AG10803 (cell line): ENCODE data around the gene KPNA1.

Experiments used
- DNase-seq: peaks from one replicate; pipeline ENCODE4 v3.0.0; 2010; ENCODE audit warnings: low read depth
- H3K4me3 ChIP-seq: 2 replicates; pipeline ENCODE4 v1.5.1; 2011; ENCODE audit warnings: mild to moderate bottlenecking, low read length, control low read depth
- TF ChIP-seq, protein P1 (sequence below): conservative IDR thresholded peaks from 2 replicates; pipeline ENCODE4 v1.5.1; 2011; ENCODE audit warnings: mild to moderate bottlenecking, low read length, control low read depth, inconsistent platforms

Gene KPNA1

DNA sequence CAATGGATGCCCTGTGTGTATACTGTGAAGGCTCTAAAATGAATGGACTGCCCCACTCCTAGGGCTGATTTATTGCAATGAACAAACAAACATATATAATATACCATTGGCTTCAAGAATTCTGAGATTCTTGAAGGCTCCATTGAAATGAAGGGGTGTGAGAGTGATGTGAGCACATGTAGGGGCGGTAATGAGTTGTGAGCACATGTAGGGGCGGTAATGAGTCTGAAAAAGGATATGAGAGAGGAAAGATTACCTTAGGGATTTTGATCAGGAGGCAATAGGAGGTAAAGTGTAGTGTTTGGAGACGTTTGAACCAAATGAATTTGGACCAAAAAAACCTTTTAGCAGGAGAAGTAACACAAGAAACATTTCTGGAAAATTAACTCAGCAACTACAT, 127.0 kb downstream of the KPNA1 start:
- no peak for DNase-seq
- TF ChIP-seq, protein P1, sequence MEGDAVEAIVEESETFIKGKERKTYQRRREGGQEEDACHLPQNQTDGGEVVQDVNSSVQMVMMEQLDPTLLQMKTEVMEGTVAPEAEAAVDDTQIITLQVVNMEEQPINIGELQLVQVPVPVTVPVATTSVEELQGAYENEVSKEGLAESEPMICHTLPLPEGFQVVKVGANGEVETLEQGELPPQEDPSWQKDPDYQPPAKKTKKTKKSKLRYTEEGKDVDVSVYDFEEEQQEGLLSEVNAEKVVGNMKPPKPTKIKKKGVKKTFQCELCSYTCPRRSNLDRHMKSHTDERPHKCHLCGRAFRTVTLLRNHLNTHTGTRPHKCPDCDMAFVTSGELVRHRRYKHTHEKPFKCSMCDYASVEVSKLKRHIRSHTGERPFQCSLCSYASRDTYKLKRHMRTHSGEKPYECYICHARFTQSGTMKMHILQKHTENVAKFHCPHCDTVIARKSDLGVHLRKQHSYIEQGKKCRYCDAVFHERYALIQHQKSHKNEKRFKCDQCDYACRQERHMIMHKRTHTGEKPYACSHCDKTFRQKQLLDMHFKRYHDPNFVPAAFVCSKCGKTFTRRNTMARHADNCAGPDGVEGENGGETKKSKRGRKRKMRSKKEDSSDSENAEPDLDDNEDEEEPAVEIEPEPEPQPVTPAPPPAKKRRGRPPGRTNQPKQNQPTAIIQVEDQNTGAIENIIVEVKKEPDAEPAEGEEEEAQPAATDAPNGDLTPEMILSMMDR, result no peak
- H3K4me3 ChIP-seq, result no peak overlapping the region

DNA sequence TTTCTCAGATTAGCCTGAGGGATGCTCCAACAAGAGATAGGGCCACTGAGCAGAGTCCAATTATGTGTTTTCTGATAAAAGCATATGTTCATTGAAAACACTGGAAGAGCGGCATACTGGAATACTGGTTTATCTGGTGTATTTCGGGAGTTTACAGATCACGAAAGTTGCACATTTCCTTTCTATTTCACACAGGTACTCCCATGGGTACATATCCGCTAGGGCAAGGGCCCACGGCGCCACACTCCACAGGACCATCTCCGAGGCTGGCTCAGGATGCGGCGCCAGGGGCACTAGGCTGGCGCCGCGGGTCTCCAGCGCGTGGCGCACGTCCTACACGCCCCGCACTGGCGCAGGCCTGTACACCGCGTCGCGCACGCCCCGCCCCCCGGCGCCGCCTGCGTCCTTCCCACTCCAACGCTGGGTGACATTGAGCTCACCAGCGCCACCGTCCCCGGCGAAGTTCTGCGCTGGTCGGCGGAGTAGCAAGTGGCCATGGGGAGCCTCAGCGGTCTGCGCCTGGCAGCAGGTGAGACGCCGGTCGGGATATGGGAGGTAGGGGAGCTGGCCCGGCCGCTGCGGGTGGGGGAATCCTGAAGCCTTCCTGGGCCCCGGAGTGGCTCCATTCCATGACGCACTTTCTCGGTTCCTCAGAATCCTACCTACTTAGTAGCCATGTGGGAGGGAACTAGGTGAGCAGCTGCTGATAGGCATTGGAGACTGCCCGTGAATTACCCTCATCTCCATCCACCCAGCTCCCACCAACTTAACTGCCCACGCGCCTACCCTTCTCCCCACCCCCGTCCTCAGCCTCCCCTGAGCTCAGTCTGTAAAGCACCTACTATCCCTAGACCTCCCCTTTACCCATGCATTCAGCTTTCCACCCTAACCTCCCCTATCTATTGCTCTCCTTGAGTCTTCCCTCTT, 130.7 kb downstream of the KPNA1 start, which contains the start of gene FAM162A:
Gene FAM162A, plus strand, starts transcription at position 412 of the 927 bp plus-strand sequence. Its CDS starts 84 bp downstream, at position 496.
- DNase-seq, result peak; percentile 85
- peak within 1 kb of the TSS; percentile 83 for H3K4me3 ChIP-seq
- TF ChIP-seq, protein P1, result peak; percentile 46

DNA sequence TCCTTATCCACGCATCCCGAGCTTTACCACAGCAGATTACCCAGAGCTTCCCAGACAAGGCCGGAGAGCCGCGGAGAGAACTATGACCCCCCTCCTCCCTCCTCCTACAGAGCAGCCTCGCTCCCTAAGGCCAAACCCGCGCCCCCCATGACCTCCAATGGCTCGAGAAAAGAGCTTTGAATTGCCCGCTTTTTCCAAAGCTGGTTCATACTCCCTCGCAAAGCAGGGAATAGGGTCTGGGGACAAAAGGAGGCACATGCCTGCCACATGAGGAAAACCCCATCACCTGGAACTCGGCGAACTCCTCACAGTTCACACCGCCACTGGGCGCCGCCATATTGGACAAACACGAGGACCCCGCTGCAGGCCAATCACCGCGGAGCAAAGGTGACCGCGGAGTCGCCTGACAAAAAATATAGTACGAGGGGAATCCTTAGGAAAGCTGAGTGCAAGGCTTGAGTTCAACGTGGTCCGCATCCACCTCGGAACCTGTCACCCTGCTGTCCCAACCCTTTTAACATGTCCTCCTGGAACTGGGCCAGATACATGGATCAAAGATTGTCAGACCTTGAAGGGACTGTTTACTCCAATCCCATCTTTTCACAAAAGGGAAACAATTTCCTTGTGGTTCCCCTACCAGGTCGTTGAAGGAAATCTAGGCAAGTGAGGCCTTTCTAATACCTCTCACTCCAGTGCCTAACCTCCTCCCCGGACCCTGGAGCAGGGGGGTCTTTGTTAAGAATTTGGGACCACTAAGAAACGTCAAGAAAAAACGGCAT, 131.7 kb downstream of the KPNA1 start, which contains the start of gene MIX23:
Gene MIX23, minus strand, starts transcription at position 344 of the 779 bp plus-strand sequence. Its CDS starts 7 bp downstream, at position 337.
- H3K4me3 ChIP-seq, result peak within 1 kb of the TSS; percentile 83
- peak; percentile 75 for DNase-seq
- TF ChIP-seq, protein P1, result no peak

DNA sequence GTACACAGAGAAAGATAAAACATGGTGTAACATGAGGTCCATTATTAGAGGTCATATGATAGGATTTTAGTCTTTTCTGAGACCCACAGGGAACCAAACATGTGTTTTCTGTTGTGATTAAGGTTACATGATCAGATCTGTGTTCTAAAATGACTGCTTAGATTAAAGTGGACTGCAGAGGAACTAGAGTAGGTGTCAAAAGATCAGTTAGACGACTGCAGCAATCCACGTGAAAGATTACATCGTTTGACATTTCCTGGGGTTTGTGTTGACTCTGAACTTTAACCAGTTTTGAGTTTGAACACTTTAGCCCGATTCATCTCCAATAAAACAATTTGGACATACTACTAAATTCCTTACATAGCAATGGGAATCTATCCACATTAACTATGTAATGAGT, 136.8 kb downstream of the KPNA1 start:
- H3K4me3 ChIP-seq, result no peak overlapping the region
- TF ChIP-seq, protein P1, result no peak
- no peak for DNase-seq

DNA sequence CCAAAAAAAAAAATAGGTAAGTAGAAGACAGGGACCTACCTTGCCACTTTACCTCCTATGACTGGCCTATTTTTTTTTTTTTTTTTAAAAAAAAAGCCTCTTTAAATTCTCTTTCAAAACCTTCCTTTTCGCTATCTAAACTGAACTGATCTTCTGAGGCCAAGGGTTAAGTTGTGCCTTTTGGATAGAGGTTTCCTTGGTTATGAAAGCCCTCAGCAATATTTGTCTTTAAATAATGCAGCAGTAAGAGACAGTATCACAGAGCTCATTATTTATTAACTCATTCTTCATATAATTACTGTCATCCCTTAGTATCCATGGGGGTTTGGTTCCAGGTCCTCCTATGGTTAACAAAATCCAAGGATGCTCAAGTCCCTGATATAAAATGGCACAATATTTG, 140.7 kb downstream of the KPNA1 start:
- H3K4me3 ChIP-seq, result no peak overlapping the region
- TF ChIP-seq, protein P1, result no peak
- no peak for DNase-seq
